Fibroblast of lung (primary cell): ENCODE data around the gene ADGRG3.

Source experiments
- EZH2 ChIP-seq: IDR thresholded peaks from 2 replicates; pipeline ENCODE4 v1.5.1; 2012; ENCODE audit warnings: low read length, control low read depth, mild to moderate bottlenecking; ENCODE audit errors: missing control alignments
- TF ChIP-seq, protein P1 (sequence below), 2 donors: IDR thresholded peaks in 1 of 2; conservative IDR thresholded peaks in 1 of 2; 1 replicate in 1 of 2; 2 replicates in 1 of 2; pipeline ENCODE4 v1.5.1; 2011 to 2012; ENCODE audit warnings: low read length in 2 of 2, control low read depth in 1 of 2, inconsistent platforms in 1 of 2, low read depth in 1 of 2, mild to moderate bottlenecking in 1 of 2

DNA sequence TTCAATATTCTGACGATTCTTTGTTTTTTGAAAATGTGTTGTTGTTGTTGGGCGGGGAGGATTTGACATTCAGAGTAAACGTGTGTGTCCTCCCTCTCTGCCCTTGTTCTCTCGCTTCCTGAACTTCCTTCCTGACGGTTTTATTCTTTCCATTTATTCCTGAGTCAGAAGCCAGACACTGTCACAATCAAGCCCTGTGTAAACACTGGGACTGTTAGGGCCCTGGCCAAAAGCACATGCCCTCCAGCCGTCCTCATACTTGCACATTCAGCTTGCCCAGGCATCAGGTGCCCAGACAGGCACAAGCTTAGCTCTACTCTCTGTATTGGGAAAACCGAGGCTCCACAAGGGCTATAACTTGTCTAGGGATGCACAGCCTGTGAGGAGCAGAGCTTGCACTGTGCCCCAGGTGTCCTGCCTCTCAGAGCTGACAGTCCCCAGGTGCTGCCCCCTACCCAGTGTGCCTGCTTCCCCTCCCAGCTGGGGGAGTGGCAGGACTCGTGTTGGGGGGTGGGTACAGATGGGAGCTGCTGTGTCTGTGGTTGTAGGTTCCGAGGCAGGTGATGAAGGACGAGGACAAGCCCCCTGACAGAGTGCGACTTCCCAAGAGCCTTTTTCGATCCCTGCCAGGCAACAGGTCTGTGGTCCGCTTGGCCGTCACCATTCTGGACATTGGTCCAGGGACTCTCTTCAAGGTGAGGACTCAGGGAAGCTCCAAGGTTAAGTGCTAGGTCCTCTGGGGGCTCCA lies 9.7 kb downstream of the ADGRG3 start:
- TF ChIP-seq, protein P1, sequence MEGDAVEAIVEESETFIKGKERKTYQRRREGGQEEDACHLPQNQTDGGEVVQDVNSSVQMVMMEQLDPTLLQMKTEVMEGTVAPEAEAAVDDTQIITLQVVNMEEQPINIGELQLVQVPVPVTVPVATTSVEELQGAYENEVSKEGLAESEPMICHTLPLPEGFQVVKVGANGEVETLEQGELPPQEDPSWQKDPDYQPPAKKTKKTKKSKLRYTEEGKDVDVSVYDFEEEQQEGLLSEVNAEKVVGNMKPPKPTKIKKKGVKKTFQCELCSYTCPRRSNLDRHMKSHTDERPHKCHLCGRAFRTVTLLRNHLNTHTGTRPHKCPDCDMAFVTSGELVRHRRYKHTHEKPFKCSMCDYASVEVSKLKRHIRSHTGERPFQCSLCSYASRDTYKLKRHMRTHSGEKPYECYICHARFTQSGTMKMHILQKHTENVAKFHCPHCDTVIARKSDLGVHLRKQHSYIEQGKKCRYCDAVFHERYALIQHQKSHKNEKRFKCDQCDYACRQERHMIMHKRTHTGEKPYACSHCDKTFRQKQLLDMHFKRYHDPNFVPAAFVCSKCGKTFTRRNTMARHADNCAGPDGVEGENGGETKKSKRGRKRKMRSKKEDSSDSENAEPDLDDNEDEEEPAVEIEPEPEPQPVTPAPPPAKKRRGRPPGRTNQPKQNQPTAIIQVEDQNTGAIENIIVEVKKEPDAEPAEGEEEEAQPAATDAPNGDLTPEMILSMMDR (conservative IDR thresholded peaks at IDR 0.05 in 1 of 2, IDR thresholded peaks at IDR 0.05 in 1 of 2; ENCODE audit: low read depth in 1 of 2, low read length in 2 of 2), result no peak
- TF ChIP-seq EZH2, result no peak
